ENCODE measurements around the gene ZRANB3. TPM values are rescaled to one million over a fixed set of nuclear protein-coding genes. Genes with fewer than 3 reads are reported as not detected.
"Not testable (repeated sequence)": the region's sequence is repeated elsewhere in the genome, so short reads cannot be mapped to it uniquely, and the experiment has no call there.

Gene ZRANB3
- total RNA-seq, 1 donor from 2014 or later, result 7.0 TPM

DNA sequence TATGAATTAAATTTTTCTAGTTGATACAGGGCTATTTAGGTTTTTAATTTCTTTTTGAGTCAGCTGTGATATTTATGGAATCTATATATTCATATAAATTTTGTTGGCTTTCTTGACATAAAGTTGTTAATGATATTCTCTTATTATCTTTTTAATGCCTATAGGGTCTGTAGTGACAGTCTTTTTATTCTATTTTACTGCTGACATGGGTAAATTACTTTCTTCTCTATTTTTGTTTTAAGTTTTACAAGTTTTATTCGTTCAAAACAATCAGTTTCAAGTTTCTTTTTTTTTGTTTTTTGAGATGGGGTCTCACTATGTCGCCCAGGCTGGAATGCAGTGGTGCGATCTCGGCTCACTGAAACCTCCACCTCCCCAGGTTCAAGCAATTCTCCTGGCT is 226.3 kb downstream of the ZRANB3 start:
- no peak for DNase-seq (ENCODE audit: low spot score)
- Mint-ChIP-seq H3K4me1 (ENCODE audit: low read depth) (peaks cover 8% of the 10 kb centered on the region), H3K27me3 (ENCODE audit: low read depth) (no peaks in the 10 kb centered on the region), H3K9me3 (peaks cover 17% of the 10 kb centered on the region), H3K27ac (no peak overlapping the region), H3K4me3 (ENCODE audit: low read depth) (no peak overlapping the region), H3K36me3 (ENCODE audit: low read depth) (peaks cover 12% of the 10 kb centered on the region)
- intact Hi-C loops (cut with micrococcal nuclease), result no loop called here

DNA sequence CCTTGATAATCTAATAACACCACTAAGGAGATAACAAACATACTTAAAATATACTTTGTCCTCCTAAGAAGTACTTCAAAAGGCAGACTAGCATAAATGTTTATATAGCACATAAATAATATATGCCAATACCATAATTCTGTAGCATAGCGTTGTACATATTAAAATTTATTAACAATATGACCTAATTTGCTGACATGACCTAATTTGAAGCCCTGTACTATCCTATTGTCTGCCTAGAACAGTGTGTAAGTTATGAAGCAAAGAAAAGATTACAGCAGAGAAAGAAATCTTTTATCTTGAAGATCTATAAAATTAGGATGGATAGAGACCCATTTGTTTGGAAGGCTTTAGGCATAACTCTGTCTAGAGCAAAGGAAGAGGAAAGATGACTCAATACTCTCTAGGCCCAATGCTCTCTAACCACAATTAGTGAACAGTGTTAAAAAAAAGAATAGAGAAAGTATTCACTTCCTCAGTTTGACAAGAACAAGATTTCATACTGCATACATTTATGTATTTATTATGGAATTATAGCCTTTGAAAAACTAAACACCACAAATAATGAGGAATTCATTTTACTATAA is 231.3 kb downstream of the ZRANB3 start:
- DNase-seq (ENCODE audit: low spot score), result no peak
- Mint-ChIP-seq H3K9me3 (peaks cover 18% of the 10 kb centered on the region), H3K4me1 (ENCODE audit: low read depth) (peaks cover 8% of the 10 kb centered on the region), H3K27me3 (ENCODE audit: low read depth) (no peaks in the 10 kb centered on the region), H3K36me3 (ENCODE audit: low read depth) (peaks cover 3% of the 10 kb centered on the region), H3K27ac (no peak overlapping the region), H3K4me3 (ENCODE audit: low read depth) (no peak overlapping the region)
- intact Hi-C loops (cut with micrococcal nuclease), result loop anchor here (1.0 kb wide), 1 partner anchor 34 kb away; no protein-coding TSS in a partner anchor

DNA sequence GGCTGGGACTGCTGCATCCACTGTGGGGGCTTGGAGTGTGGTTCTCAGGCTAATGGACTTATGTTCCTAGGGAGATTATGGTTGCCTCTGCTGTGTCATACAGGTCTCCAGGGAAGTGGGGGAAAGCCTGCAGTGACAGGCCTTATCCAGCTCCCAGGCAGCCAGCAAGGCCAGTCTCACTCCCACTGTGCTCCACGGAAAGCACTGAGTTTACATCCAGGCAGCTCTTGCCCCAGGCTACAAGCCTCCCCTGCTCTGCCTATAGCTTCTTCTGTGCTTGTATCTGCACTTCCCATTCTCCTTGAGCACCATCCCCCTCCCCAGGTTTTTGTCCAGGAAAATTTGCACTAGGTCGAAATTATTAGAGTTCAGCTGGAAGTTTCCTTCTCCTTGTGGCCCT is 231.9 kb downstream of the ZRANB3 start:
- Mint-ChIP-seq H3K36me3 (ENCODE audit: low read depth) (peaks cover 3% of the 10 kb centered on the region), H3K27ac (no peak overlapping the region), H3K9me3 (peaks cover 23% of the 10 kb centered on the region), H3K27me3 (ENCODE audit: low read depth) (no peaks in the 10 kb centered on the region), H3K4me1 (ENCODE audit: low read depth) (peaks cover 8% of the 10 kb centered on the region), H3K4me3 (ENCODE audit: low read depth) (no peak overlapping the region)
- intact Hi-C loops (cut with micrococcal nuclease), result no loop called here
- no peak for DNase-seq (ENCODE audit: low spot score)

DNA sequence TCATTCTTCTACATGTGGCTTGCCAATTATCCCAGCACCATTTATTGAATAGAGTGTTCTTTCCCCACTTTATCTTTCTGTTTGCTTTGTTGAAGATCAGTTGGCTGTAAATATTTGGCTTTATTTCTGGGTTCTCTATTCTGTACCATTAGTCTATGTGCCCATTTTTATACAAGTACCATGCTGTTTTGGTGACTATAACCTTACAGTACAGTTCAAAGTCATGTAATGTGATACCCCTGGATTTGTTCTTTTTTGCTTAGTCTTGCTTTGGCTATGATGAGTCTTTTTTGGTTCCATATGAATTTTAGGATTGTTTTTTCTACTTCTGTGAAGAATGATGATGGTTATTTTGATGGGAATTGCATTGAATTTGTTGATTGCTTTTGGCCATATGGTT is 243.9 kb downstream of the ZRANB3 start:
- DNase-seq (ENCODE audit: low spot score); H3K27me3 Mint-ChIP-seq (ENCODE audit: low read depth); H3K36me3 Mint-ChIP-seq (ENCODE audit: low read depth); H3K4me3 Mint-ChIP-seq (ENCODE audit: low read depth); H3K4me1 Mint-ChIP-seq (ENCODE audit: low read depth); H3K27ac Mint-ChIP-seq; intact Hi-C loops (cut with micrococcal nuclease): not testable (repeated sequence)
- H3K9me3 Mint-ChIP-seq, result peaks cover 27% of the 10 kb centered on the region

GRCh38 chr2:135285391-135285790 is 245.6 kb downstream of the ZRANB3 start:
- Mint-ChIP-seq H3K9me3 (peaks cover 27% of the 10 kb centered on the region), H3K4me3 (ENCODE audit: low read depth) (no peak overlapping the region), H3K36me3 (ENCODE audit: low read depth) (peaks cover 7% of the 10 kb centered on the region), H3K27ac (no peak overlapping the region), H3K27me3 (ENCODE audit: low read depth) (no peaks in the 10 kb centered on the region), H3K4me1 (ENCODE audit: low read depth) (peaks cover 5% of the 10 kb centered on the region)
- no peak for DNase-seq (ENCODE audit: low spot score)
- intact Hi-C loops (cut with micrococcal nuclease), result no loop called here

- intact Hi-C loops (cut with micrococcal nuclease), result no loop called here
- peaks cover 3% of the 10 kb centered on the region for H3K27me3 Mint-ChIP-seq (ENCODE audit: low read depth)
- H3K4me1 Mint-ChIP-seq (ENCODE audit: low read depth), result no peaks in the 10 kb centered on the region
- no peaks in the 10 kb centered on the region for H3K9me3 Mint-ChIP-seq
- H3K36me3 Mint-ChIP-seq (ENCODE audit: low read depth), result no peaks in the 10 kb centered on the region
- no peak overlapping the region for H3K27ac Mint-ChIP-seq
- H3K4me3 Mint-ChIP-seq (ENCODE audit: low read depth), result no peak overlapping the region
- DNase-seq (ENCODE audit: low spot score), result no peak
These were observed 249.6 kb downstream of the ZRANB3 start for GRCh38 chr2:135281379-135281778.

DNA sequence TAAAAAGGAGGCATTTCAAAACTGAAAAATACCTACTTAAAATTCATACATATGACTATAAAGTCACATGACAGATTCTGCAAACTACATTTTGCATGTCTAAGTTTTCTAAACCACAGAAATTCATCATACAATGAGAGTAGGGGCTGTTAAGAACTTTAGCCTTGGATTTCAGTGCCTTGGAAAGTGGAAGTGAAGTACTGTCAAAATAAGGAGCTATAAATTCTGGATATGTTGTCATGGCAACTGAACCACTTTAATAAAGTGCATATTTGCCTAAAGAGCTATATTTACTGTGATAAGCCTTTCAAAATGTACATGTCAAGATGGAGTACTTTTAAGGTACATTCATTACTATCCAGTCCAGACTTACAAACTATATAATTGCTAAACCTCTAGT is 251.8 kb downstream of the ZRANB3 start:
- Mint-ChIP-seq H3K9me3 (no peaks in the 10 kb centered on the region), H3K4me1 (ENCODE audit: low read depth) (no peaks in the 10 kb centered on the region), H3K36me3 (ENCODE audit: low read depth) (no peaks in the 10 kb centered on the region), H3K27me3 (ENCODE audit: low read depth) (peaks cover 3% of the 10 kb centered on the region), H3K4me3 (ENCODE audit: low read depth) (no peak overlapping the region), H3K27ac (no peak overlapping the region)
- intact Hi-C loops (cut with micrococcal nuclease), result no loop called here
- DNase-seq (ENCODE audit: low spot score), result no peak

DNA sequence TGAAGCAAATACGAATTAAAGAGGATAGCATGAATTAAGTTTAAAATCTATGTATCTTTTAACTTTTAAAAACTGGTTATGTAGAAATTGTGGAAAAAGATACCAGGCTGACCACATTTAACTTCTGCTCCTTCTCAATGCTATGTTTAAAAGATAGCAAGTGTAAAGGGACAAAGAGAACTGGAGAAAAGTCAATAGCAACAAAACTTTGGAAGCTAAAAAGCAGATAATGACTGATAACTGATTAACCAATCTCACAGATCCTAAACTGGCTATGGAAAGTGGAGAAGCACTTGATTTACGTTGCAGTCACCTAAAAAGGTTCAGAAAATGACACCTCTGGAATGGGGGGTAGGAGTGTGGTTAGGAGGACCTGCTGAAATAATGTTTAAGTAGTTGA is 254.5 kb downstream of the ZRANB3 start:
- intact Hi-C loops (cut with micrococcal nuclease), result no loop called here
- no peaks in the 10 kb centered on the region for H3K36me3 Mint-ChIP-seq (ENCODE audit: low read depth)
- no peak for DNase-seq (ENCODE audit: low spot score)
- no peaks in the 10 kb centered on the region for H3K9me3 Mint-ChIP-seq
- H3K4me1 Mint-ChIP-seq (ENCODE audit: low read depth), result no peaks in the 10 kb centered on the region
- no peak overlapping the region for H3K27ac Mint-ChIP-seq
- H3K4me3 Mint-ChIP-seq (ENCODE audit: low read depth), result no peak overlapping the region
- peaks cover 3% of the 10 kb centered on the region for H3K27me3 Mint-ChIP-seq (ENCODE audit: low read depth)

GRCh38 chr2:135271006-135271405 is 260.0 kb downstream of the ZRANB3 start:
- DNase-seq (ENCODE audit: low spot score), result no peak
- Mint-ChIP-seq H3K27me3 (ENCODE audit: low read depth) (no peaks in the 10 kb centered on the region), H3K27ac (no peak overlapping the region), H3K9me3 (no peaks in the 10 kb centered on the region), H3K4me1 (ENCODE audit: low read depth) (no peaks in the 10 kb centered on the region), H3K4me3 (ENCODE audit: low read depth) (no peak overlapping the region), H3K36me3 (ENCODE audit: low read depth) (no peaks in the 10 kb centered on the region)
- intact Hi-C loops (cut with micrococcal nuclease), result no loop called here

GRCh38 chr2:135265960-135266490 is 265.0 kb downstream of the ZRANB3 start:
- Mint-ChIP-seq H3K4me3 (ENCODE audit: low read depth) (no peak overlapping the region), H3K27me3 (ENCODE audit: low read depth) (no peaks in the 10 kb centered on the region), H3K9me3 (no peaks in the 10 kb centered on the region), H3K4me1 (ENCODE audit: low read depth) (no peaks in the 10 kb centered on the region), H3K27ac (no peak overlapping the region), H3K36me3 (ENCODE audit: low read depth) (no peaks in the 10 kb centered on the region)
- intact Hi-C loops (cut with micrococcal nuclease), result no loop called here
- no peak for DNase-seq (ENCODE audit: low spot score)

DNA sequence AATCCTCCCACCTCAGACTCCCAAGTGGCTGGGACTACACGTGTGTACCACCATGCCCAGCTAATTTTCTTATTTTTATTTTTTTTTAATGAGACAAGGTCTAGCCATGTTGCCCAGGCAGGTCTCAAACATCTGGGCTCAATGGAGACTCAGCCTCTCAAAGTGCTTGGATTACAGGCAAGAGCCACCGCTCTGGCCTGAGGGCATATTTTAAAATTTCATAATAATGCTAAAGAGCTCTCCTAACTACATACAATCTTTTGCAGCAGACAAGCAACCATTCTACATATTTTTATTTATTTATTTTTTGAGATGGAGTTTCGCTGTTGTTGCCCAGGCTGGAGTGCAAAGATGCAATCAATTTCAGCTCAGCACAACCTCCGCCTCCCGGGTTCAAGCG is 271.9 kb downstream of the ZRANB3 start:
- no peak overlapping the region for H3K27ac Mint-ChIP-seq
- intact Hi-C loops (cut with micrococcal nuclease), result loop anchor here (10.0 kb wide), 1 partner anchor 254 kb away; no protein-coding TSS in a partner anchor
- H3K4me3 Mint-ChIP-seq (ENCODE audit: low read depth), result no peak overlapping the region
- no peaks in the 10 kb centered on the region for H3K9me3 Mint-ChIP-seq
- H3K36me3 Mint-ChIP-seq (ENCODE audit: low read depth), result no peaks in the 10 kb centered on the region
- no peaks in the 10 kb centered on the region for H3K4me1 Mint-ChIP-seq (ENCODE audit: low read depth)
- no peaks in the 10 kb centered on the region for H3K27me3 Mint-ChIP-seq (ENCODE audit: low read depth)
- no peak for DNase-seq (ENCODE audit: low spot score)

DNA sequence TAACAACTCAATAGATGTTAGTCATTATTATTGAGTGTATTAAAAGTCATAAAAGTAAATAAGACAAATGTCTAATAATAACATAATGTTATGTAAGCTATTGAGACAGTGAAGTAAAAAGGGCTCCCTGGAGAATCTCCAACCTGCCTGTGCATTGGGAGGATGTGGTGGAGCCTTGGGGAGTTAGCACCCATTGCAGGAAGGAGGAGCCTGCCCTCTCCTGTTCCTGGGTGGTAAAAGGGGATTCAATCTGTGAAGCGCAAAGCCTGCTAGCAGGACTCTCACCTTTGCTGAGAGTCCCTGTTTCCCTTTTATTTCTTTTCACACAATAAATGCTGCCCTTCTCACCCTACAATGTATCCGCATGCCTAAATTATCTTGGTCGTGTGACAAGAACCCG is 272.8 kb downstream of the ZRANB3 start:
- Mint-ChIP-seq H3K9me3 (no peaks in the 10 kb centered on the region), H3K36me3 (ENCODE audit: low read depth) (no peaks in the 10 kb centered on the region), H3K4me3 (ENCODE audit: low read depth) (no peak overlapping the region), H3K27me3 (ENCODE audit: low read depth) (no peaks in the 10 kb centered on the region), H3K4me1 (ENCODE audit: low read depth) (no peaks in the 10 kb centered on the region), H3K27ac (no peak overlapping the region)
- DNase-seq (ENCODE audit: low spot score), result no peak
- intact Hi-C loops (cut with micrococcal nuclease), result loop anchor here (10.0 kb wide), 1 partner anchor 253 kb away; no protein-coding TSS in a partner anchor

DNA sequence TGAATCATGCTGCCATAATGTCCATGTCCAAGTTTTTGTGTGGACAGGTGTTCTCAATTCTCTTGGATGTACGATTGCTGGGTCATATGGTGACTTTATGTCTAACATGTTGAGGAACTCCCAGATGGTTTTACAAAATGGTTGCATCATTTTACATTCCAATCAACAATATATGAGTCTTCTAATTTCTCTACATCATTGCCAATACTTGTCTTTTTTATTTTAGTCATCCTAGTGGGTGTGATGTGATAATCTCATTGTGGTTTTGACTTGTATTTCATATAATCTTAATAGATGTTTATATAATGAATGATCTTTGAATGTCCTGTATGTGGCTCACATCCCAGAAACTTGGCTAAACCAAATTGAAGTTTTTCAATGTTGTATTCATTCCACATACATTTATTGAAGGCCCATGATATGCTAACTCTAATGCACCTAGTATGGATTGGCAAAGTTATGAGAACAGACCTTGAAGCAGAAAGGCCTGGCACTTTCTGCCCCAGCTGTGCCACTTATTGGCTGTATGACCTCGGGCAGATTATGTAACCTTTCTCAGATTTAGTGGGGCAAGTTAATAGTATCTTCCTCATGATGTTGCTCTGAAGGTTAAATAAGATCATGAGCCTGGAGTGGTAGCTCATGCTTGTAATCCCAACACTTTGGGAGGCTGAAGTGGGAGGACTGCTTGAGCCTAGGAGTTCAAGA is 273.5 kb downstream of the ZRANB3 start:
- Mint-ChIP-seq H3K4me3 (ENCODE audit: low read depth) (no peak overlapping the region), H3K9me3 (no peaks in the 10 kb centered on the region), H3K27ac (no peak overlapping the region), H3K4me1 (ENCODE audit: low read depth) (no peaks in the 10 kb centered on the region), H3K27me3 (ENCODE audit: low read depth) (no peaks in the 10 kb centered on the region), H3K36me3 (ENCODE audit: low read depth) (no peaks in the 10 kb centered on the region)
- no peak for DNase-seq (ENCODE audit: low spot score)
- intact Hi-C loops (cut with micrococcal nuclease), result loop anchor here (10.0 kb wide), 1 partner anchor 253 kb away; no protein-coding TSS in a partner anchor
